ENCODE results near the gene C10orf90.

C10orf90 gene

GRCh38 chr10:126674741-126675515 lies 4.4 kb upstream of the C10orf90 start:
- no peak for DNase-seq (ENCODE audit: low read depth in 2 of 2, low spot score in 1 of 2)

- no peak for DNase-seq (ENCODE audit: low read depth in 2 of 2, low spot score in 1 of 2)
Measured at GRCh38 chr10:126673565-126673964, 3.1 kb upstream of the C10orf90 start.

GRCh38 chr10:126671402-126671975 lies 996 bp upstream of the C10orf90 start:
- no peak for DNase-seq (ENCODE audit: low read depth in 2 of 2, low spot score in 1 of 2)

- DNase-seq (ENCODE audit: low read depth in 2 of 2, low spot score in 1 of 2): no peak
Measured at GRCh38 chr10:126670895-126671261, 385 bp upstream of the C10orf90 start.

GRCh38 chr10:126669168-126669567 lies 1.3 kb downstream of the C10orf90 start:
- DNase-seq (ENCODE audit: low read depth in 2 of 2, low spot score in 1 of 2): no peak

GRCh38 chr10:126668505-126668904 lies 2.0 kb downstream of the C10orf90 start:
- DNase-seq (ENCODE audit: low read depth in 2 of 2, low spot score in 1 of 2): no peak

- DNase-seq (ENCODE audit: low read depth in 2 of 2, low spot score in 1 of 2): no peak
Measured at GRCh38 chr10:126667568-126667967, 2.9 kb downstream of the C10orf90 start.

GRCh38 chr10:126665207-126665606 lies 5.3 kb downstream of the C10orf90 start:
- DNase-seq (ENCODE audit: low read depth in 2 of 2, low spot score in 1 of 2): no peak

GRCh38 chr10:126663880-126664279 lies 6.6 kb downstream of the C10orf90 start:
- DNase-seq (ENCODE audit: low read depth in 2 of 2, low spot score in 1 of 2): no peak

GRCh38 chr10:126663328-126663727 lies 7.2 kb downstream of the C10orf90 start:
- no peak for DNase-seq (ENCODE audit: low read depth in 2 of 2, low spot score in 1 of 2)

- no peak for DNase-seq (ENCODE audit: low read depth in 2 of 2, low spot score in 1 of 2)
Measured at GRCh38 chr10:126661841-126662515, 8.5 kb downstream of the C10orf90 start.

GRCh38 chr10:126661356-126661755 lies 9.1 kb downstream of the C10orf90 start:
- no peak for DNase-seq (ENCODE audit: low read depth in 2 of 2, low spot score in 1 of 2)

- DNase-seq (ENCODE audit: low read depth in 2 of 2, low spot score in 1 of 2): no peak
Measured at GRCh38 chr10:126659750-126660149, 10.7 kb downstream of the C10orf90 start.

- no peak for DNase-seq (ENCODE audit: low read depth in 2 of 2, low spot score in 1 of 2)
Measured at GRCh38 chr10:126658928-126659327, 11.6 kb downstream of the C10orf90 start.

- DNase-seq (ENCODE audit: low read depth in 2 of 2, low spot score in 1 of 2): no peak
Measured at GRCh38 chr10:126654579-126654978, 15.9 kb downstream of the C10orf90 start.

GRCh38 chr10:126651467-126651866 lies 19.0 kb downstream of the C10orf90 start:
- no peak for DNase-seq (ENCODE audit: low read depth in 2 of 2, low spot score in 1 of 2)

GRCh38 chr10:126650161-126650560 lies 20.3 kb downstream of the C10orf90 start:
- no peak for DNase-seq (ENCODE audit: low read depth in 2 of 2, low spot score in 1 of 2)

GRCh38 chr10:126647116-126647515 lies 23.4 kb downstream of the C10orf90 start:
- DNase-seq (ENCODE audit: low read depth in 2 of 2, low spot score in 1 of 2): no peak

GRCh38 chr10:126646110-126646509 lies 24.4 kb downstream of the C10orf90 start:
- DNase-seq (ENCODE audit: low read depth in 2 of 2, low spot score in 1 of 2): no peak

GRCh38 chr10:126640401-126640800 lies 30.1 kb downstream of the C10orf90 start:
- no peak for DNase-seq (ENCODE audit: low read depth in 2 of 2, low spot score in 1 of 2)

GRCh38 chr10:126639084-126639483 lies 31.4 kb downstream of the C10orf90 start:
- no peak for DNase-seq (ENCODE audit: low read depth in 2 of 2, low spot score in 1 of 2)

- no peak for DNase-seq (ENCODE audit: low read depth in 2 of 2, low spot score in 1 of 2)
Measured at GRCh38 chr10:126638542-126638941, 32.0 kb downstream of the C10orf90 start.

Measured in stimulated activated CD8-positive, alpha-beta memory T cell treated with anti-CD3 and anti-CD28 coated beads, Interleukin-4, amount 100 ng/mL, for 4 hours (primary cell).